ENCODE data around the gene KLHL5.

GRCh38 chr4:39021631-39022030, 40.4 kb upstream of the KLHL5 start:
- no peak for TF ChIP-seq POLR2A (IDR thresholded peaks at IDR 0.05; ENCODE audit: low read depth, low read length)
- TF ChIP-seq CTCF (conservative IDR thresholded peaks at IDR 0.05; ENCODE audit: low read depth, low read length), result no peak
- TF ChIP-seq NFE2L2 (IDR thresholded peaks at IDR 0.05; ENCODE audit: low read depth, low read length), result no peak
- TF ChIP-seq RFX5 (IDR thresholded peaks at IDR 0.05; ENCODE audit: low read depth, low read length), result no peak
- no peak for TF ChIP-seq RAD21 (IDR thresholded peaks at IDR 0.05; ENCODE audit: low read length)
- no peak for TF ChIP-seq MAFK (IDR thresholded peaks at IDR 0.05; ENCODE audit: low read depth, low read length)
- TF ChIP-seq RCOR1 (IDR thresholded peaks at IDR 0.05; ENCODE audit: insufficient replicate concordance, low read length), result no peak
- no peak for TF ChIP-seq USF2 (IDR thresholded peaks at IDR 0.05; ENCODE audit: low read depth, low read length)
- no peak for TF ChIP-seq MXI1 (IDR thresholded peaks at IDR 0.05; ENCODE audit: borderline replicate concordance, low read depth, low read length)
- TF ChIP-seq FOS (IDR thresholded peaks at IDR 0.05; ENCODE audit: low read depth, low read length), result no peak

Measured in IMR-90 (cell line).